Lung (tissue), 12 donors: ENCODE measurements around the gene MUS81. TPM values are rescaled to one million over a fixed set of nuclear protein-coding genes. Genes with fewer than 3 reads are reported as not detected.

Experiments
- ATAC-seq: fragments of 200-7000 bp; cut with Tn5 transposase; one replicate; pipeline ENCODE4 v1.9.1; 2020; ENCODE audit warnings: moderate number of reproducible peaks; ENCODE audit not compliant: insufficient read depth, low FRiP score
- DNase-seq, 3 donors: peaks; one replicate each; pipeline ENCODE4 v3.0.0-alpha.2; 2013 to 2017
- H3K27ac ChIP-seq, 2 donors: one replicate each; pipeline ENCODE4 v1.5.1; 2013; ENCODE audit warnings: mild to moderate bottlenecking in 2 of 2, moderate library complexity in 2 of 2, control low read depth in 1 of 2, inconsistent platforms in 1 of 2, low read depth in 1 of 2, low read length in 1 of 2
- H3K27me3 ChIP-seq, 3 donors: one replicate each; pipeline ENCODE4 v1.5.1; 2013; ENCODE audit warnings: low read length in 2 of 3; ENCODE audit not compliant: control insufficient read depth in 3 of 3, insufficient read depth in 3 of 3
- H3K36me3 ChIP-seq, 4 donors: one replicate each; pipeline ENCODE4 v1.5.1; 2013; ENCODE audit warnings: low read length in 4 of 4, mild to moderate bottlenecking in 1 of 4, moderate library complexity in 1 of 4; ENCODE audit not compliant: control insufficient read depth in 4 of 4, insufficient read depth in 4 of 4
- H3K4me1 ChIP-seq, 5 donors: one replicate each; pipeline ENCODE4 v1.5.1; 2013; ENCODE audit warnings: low read length in 5 of 5, mild to moderate bottlenecking in 2 of 5, moderate library complexity in 1 of 5; ENCODE audit not compliant: control insufficient read depth in 5 of 5, insufficient read depth in 5 of 5
- H3K4me3 ChIP-seq: one replicate; pipeline ENCODE4 v1.5.1; 2013; ENCODE audit warnings: mild to moderate bottlenecking, control low read depth, moderate library complexity
- H3K9ac ChIP-seq, 2 donors: one replicate each; pipeline ENCODE4 v1.5.1; 2013; ENCODE audit warnings: low read length in 2 of 2, control low read depth in 1 of 2; ENCODE audit not compliant: insufficient read depth in 1 of 2
- H3K9me3 ChIP-seq, 4 donors: one replicate each; pipeline ENCODE4 v1.5.1; 2013; ENCODE audit warnings: low read length in 3 of 4, mild to moderate bottlenecking in 1 of 4, moderate library complexity in 1 of 4; ENCODE audit not compliant: control insufficient read depth in 4 of 4, insufficient read depth in 3 of 4
- WGBS, 2 donors: extraction: QIAGEN DNeasy Blood & Tissue Kit; methylation state at CpG; one replicate each; pipeline ENCODE4 v1.1.7; 2013; 5-methylcytosine and 5-hydroxymethylcytosine counted together
- polyA plus RNA-seq, 2 donors: library from polyadenylated mRNA; stranded (reverse); fragments of 200-250 nt; gene quantifications; one replicate each; pipeline ENCODE4 v1.2.1, GENCODE V29; 2013
- total RNA-seq, 2 donors: library from RNA; depleted of rRNA in 1 of 2; stranded (reverse); fragments of >200 nt in 1 of 2; gene quantifications; one replicate each; pipeline ENCODE4 v1.2.1, GENCODE V29; 2014 to 2021
- TF ChIP-seq, protein P1 (sequence below): IDR thresholded peaks from 2 replicates; pipeline ENCODE4 v1.5.1; 2012; ENCODE audit warnings: mild to moderate bottlenecking; ENCODE audit errors: control extremely low read depth, extremely low read depth
- donor health status: control.
- donor health status: control.
- donor health status: Bipolar disorder and iron deficiency.
- donor health status: healthy.
- donor health status: DM: yes; HTN: yes; CAD: no.

Gene MUS81
- total and polyA plus RNA-seq, 4 donors = 35.0 to 62.2 (median 53.8) TPM

DNA sequence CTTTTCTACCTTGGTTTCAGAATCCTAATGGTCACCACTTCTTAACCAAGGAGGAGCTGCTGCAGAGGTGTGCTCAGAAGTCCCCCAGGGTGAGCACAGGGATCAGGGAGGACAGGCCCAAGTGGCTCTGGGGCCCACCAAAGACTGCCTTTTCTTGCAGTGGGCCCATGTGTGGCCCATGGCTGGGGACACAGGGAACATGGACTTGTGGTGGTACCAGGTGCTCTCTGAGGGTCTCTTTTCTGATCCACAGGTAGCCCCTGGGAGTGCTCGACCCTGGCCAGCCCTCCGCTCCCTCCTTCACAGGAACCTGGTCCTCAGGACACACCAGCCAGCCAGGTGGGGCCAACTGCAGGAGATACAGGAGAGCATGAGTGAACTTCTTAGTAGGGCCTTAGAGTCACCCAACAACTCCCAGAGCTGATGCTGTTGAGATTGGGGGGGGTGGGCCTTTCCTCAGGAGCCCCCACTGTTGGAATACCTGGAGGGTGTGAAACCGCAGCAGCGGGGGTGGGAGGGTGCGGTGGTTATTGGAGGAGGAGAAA is 2.0 kb downstream of the MUS81 start:
- no peak overlapping the region for H3K4me3 ChIP-seq
- H3K9ac ChIP-seq = no peak overlapping the region
- H3K9me3 ChIP-seq = no peaks in the 10 kb centered on the region
- 77 to 92% methylated on average over 5 of the region's 5 CpGs for WGBS, 2 donors
- H3K27ac ChIP-seq = no peak overlapping the region
- H3K4me1 ChIP-seq = peaks cover 0 to 29% (median 10%) of the 10 kb centered on the region in 5 donors
- DNase-seq (peak in 1 of 3 donors; percentile 7), ATAC-seq (no peak)
- peaks cover 13 to 51% (median 24%) of the 10 kb centered on the region in 4 donors for H3K36me3 ChIP-seq
- TF ChIP-seq, protein P1, sequence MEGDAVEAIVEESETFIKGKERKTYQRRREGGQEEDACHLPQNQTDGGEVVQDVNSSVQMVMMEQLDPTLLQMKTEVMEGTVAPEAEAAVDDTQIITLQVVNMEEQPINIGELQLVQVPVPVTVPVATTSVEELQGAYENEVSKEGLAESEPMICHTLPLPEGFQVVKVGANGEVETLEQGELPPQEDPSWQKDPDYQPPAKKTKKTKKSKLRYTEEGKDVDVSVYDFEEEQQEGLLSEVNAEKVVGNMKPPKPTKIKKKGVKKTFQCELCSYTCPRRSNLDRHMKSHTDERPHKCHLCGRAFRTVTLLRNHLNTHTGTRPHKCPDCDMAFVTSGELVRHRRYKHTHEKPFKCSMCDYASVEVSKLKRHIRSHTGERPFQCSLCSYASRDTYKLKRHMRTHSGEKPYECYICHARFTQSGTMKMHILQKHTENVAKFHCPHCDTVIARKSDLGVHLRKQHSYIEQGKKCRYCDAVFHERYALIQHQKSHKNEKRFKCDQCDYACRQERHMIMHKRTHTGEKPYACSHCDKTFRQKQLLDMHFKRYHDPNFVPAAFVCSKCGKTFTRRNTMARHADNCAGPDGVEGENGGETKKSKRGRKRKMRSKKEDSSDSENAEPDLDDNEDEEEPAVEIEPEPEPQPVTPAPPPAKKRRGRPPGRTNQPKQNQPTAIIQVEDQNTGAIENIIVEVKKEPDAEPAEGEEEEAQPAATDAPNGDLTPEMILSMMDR = no peak
- H3K27me3 ChIP-seq = no peaks in the 10 kb centered on the region

- Histone ChIP-seq H3K9ac (no peak overlapping the region), H3K27me3 (no peaks in the 10 kb centered on the region), H3K36me3 (peaks cover 13 to 55% (median 27%) of the 10 kb centered on the region in 4 donors), H3K27ac (no peak overlapping the region), H3K9me3 (no peaks in the 10 kb centered on the region), H3K4me3 (no peak overlapping the region), H3K4me1 (peaks cover 0 to 29% (median 10%) of the 10 kb centered on the region in 5 donors)
- DNase-seq (peak in 1 of 3 donors; percentile 17), ATAC-seq (no peak)
- 94 to 97% methylated on average over 21 to 24 of the region's 24 CpGs for WGBS, 2 donors
- TF ChIP-seq, protein P1 = no peak
Observed at GRCh38 chr11:65862941-65863888, 3.0 kb downstream of the MUS81 start.

DNA sequence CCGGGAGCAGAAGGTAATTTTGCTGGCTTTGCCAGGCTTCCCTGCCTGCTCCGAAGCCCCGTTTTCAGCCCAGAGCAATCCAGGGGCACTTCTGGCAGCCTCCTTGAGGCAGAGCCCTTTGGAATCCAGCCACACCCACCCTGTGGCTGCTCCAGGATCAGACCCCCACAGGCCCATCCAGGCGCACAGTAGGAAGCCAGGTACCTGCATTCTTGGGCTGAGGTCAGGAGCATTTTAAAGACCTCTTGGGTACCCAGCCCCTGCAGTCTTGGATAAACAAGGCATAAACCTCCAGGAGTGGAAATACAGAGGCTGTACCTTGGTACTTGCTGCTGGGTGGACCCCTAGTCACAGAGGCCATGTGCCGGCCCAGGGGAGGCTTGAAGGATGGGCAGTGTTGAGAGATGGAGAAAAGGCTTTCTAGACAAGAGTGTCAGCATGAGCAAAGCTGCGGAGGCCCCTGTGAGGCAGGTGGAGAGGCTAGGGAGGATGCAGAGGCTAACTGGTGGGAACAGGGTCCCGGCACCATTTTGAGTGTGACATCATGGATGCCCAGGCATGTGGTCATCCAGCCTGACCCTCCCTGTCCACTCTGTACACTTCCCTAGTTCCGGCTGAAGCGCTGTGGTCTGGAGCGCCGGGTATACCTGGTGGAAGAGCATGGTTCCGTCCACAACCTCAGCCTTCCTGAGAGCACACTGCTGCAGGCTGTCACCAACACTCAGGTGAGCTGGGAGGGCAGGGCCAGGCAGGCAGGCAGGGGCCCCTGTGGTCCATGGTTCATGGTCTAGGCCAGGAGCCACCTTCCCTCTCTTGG is 3.9 kb downstream of the MUS81 start:
- H3K9me3 ChIP-seq = no peaks in the 10 kb centered on the region
- no peaks in the 10 kb centered on the region for H3K27me3 ChIP-seq
- H3K36me3 ChIP-seq = peaks cover 13 to 55% (median 33%) of the 10 kb centered on the region in 4 donors
- H3K9ac ChIP-seq = no peak overlapping the region
- TF ChIP-seq, protein P1 = no peak
- WGBS, 2 donors = 84 to 91% methylated on average over 12 of the region's 12 CpGs
- ATAC-seq = no peak
- no peak overlapping the region for H3K4me3 ChIP-seq
- DNase-seq = peak in 1 of 3 donors; percentile 11
- H3K4me1 ChIP-seq = peaks cover 0 to 21% (median 10%) of the 10 kb centered on the region in 5 donors
- no peak overlapping the region for H3K27ac ChIP-seq
